DND-41 (cell line): ENCODE results near the gene SLC24A3.

ENCODE experiments used
- EZH2 ChIP-seq: IDR thresholded peaks from 3 replicates; pipeline ENCODE4 v1.6.1; 2012; ENCODE audit warnings: borderline replicate concordance, low read depth, mild to moderate bottlenecking, moderate library complexity, low read length, inconsistent platforms; ENCODE audit not compliant: severe bottlenecking
- TF ChIP-seq, protein P1 (sequence below): IDR thresholded peaks from 2 replicates; pipeline ENCODE4 v1.5.1; 2012; ENCODE audit warnings: borderline replicate concordance, low read length, moderate library complexity, mild to moderate bottlenecking; ENCODE audit not compliant: poor library complexity, severe bottlenecking; ENCODE audit errors: extremely low read depth

DNA sequence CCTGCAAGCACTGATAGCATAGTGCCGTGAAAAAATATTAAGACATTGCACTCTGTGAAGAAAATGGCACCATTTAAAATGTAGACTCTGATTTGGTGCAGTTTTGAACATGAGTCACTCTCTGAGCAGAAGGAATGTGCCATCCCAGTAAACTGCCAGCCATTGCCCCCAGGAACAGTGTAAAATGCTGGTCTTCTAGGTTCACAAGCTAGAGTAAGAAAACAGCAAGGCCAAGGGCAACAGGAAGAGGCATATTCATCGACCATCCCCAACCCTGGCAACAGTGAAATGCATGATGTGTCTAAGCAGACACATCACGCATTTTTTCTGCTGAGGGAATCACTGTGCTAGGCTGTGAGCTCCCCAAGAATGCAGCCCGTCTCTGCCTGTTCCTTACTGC is 382.5 kb downstream of the SLC24A3 start:
- TF ChIP-seq, protein P1, sequence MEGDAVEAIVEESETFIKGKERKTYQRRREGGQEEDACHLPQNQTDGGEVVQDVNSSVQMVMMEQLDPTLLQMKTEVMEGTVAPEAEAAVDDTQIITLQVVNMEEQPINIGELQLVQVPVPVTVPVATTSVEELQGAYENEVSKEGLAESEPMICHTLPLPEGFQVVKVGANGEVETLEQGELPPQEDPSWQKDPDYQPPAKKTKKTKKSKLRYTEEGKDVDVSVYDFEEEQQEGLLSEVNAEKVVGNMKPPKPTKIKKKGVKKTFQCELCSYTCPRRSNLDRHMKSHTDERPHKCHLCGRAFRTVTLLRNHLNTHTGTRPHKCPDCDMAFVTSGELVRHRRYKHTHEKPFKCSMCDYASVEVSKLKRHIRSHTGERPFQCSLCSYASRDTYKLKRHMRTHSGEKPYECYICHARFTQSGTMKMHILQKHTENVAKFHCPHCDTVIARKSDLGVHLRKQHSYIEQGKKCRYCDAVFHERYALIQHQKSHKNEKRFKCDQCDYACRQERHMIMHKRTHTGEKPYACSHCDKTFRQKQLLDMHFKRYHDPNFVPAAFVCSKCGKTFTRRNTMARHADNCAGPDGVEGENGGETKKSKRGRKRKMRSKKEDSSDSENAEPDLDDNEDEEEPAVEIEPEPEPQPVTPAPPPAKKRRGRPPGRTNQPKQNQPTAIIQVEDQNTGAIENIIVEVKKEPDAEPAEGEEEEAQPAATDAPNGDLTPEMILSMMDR, result no peak
- TF ChIP-seq EZH2, result no peak
